ENCODE measurements around the gene CCNQ. TPM values are rescaled to one million over a fixed set of nuclear protein-coding genes. Genes with fewer than 3 reads are reported as not detected.

The CCNQ gene
- total and polyA plus RNA-seq, 4 donors = 8.9 to 14.7 (median 9.8) TPM

GRCh38 chrX:153645921-153646488, 47.1 kb upstream of the CCNQ start (continued):
- TF ChIP-seq, protein P1, sequence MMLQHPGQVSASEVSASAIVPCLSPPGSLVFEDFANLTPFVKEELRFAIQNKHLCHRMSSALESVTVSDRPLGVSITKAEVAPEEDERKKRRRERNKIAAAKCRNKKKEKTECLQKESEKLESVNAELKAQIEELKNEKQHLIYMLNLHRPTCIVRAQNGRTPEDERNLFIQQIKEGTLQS (IDR thresholded peaks at IDR 0.05) = no peak
- TF ChIP-seq SP1 (IDR thresholded peaks at IDR 0.05) (no peak), RAD21 (IDR thresholded peaks at IDR 0.05) (no peak), JUND (IDR thresholded peaks at IDR 0.05) (no peak), HNF4G (IDR thresholded peaks at IDR 0.05) (no peak), CTCF (IDR thresholded peaks at IDR 0.05; ENCODE audit: low read depth, low read length, missing input control) (no peak)

DNA sequence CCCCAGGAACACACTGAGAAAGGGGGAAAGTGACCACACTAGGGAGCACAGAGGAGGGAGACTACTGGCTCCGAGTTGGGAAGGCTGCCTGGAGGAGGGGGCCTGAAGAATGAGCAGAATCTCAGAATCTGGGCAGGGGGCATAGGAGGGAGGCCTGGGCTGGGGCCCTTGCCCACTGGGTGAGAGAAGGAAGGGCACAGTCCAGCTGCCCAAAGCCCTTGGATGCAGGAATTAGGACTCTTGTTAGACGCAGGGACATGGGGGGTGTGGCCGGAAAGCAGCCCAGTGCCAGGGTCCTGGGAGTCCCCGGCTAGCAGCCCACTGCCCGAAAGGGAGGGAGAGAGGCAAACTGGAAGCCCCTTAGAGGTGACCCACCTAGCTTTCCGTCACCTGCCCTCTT, 46.2 kb upstream of the CCNQ start:
- H3K36me3 ChIP-seq (ENCODE audit: control insufficient read depth in 4 of 4, insufficient read depth in 3 of 4, low read depth in 1 of 4, low read length in 3 of 4) = no peaks in the 10 kb centered on the region
- H3K27ac ChIP-seq (ENCODE audit: low read depth in 1 of 2, low read length in 2 of 2) = no peak overlapping the region
- peaks cover 0 to 7% (median under 1%) of the 10 kb centered on the region in 4 donors for H3K27me3 ChIP-seq (ENCODE audit: control insufficient read depth in 4 of 4, insufficient read depth in 4 of 4, low read length in 3 of 4)
- H3K4me3 ChIP-seq (ENCODE audit: low read depth in 1 of 3, low read length in 3 of 3) = no peak overlapping the region
- H3K9ac ChIP-seq (ENCODE audit: low read depth in 1 of 2, low read length in 2 of 2) = no peak overlapping the region
- WGBS = 44% methylated on average over 6 of the region's 6 CpGs
- TF ChIP-seq, protein P2, sequence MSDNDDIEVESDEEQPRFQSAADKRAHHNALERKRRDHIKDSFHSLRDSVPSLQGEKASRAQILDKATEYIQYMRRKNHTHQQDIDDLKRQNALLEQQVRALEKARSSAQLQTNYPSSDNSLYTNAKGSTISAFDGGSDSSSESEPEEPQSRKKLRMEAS (IDR thresholded peaks at IDR 0.05) = no peak
- DNase-seq (ENCODE audit: low spot score) = no peak
- no peaks in the 10 kb centered on the region for H3K9me3 ChIP-seq (ENCODE audit: control insufficient read depth in 4 of 4, low read length in 3 of 4)
- peaks cover 7 to 19% (median 7%) of the 10 kb centered on the region in 4 donors for H3K4me1 ChIP-seq (ENCODE audit: control insufficient read depth in 4 of 4, insufficient read depth in 4 of 4, low read length in 3 of 4)

DNA sequence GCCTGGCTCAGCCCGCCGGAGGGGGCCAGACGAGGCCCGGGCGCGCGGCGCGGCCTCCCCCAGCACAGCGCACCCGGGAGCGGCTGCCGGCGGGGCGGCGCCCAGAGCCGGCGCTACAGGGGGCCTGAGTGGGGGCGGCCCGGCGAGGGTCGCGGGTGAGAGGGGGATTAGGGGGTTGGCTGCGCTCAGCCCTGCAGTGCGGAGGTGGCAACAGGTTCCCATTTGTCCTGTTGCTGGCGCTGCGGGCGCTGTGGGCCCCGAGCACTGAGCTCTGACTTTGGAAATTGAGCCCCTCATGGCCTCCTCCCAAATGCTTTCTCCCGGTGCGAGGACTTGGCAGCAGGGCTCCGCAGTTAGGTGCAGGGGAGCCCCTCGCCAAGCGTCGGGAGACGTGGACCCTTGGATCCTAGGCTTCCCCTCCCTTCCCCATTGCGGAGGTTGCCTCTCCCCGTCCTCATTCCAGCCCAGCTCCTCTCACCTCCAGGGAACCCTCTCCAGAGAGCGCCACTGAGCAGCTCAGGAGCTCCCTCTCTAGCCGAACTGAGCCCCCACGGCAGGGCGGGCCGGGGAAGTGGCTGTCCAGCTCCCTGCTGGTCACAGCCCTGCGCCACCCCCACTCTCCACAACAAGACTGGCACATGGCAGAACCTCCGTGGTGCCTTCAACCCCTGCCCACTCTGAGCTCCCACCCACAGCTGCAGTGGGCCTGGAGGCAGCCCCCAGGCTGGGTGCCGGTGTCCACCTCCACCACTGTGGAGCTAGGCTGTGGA, 45.6 kb upstream of the CCNQ start:
- Histone ChIP-seq H3K4me3 (ENCODE audit: low read depth in 1 of 3, low read length in 3 of 3) (no peak overlapping the region), H3K27me3 (ENCODE audit: control insufficient read depth in 4 of 4, insufficient read depth in 4 of 4, low read length in 3 of 4) (peaks cover 0 to 7% (median under 1%) of the 10 kb centered on the region in 4 donors), H3K9me3 (ENCODE audit: control insufficient read depth in 4 of 4, low read length in 3 of 4) (no peaks in the 10 kb centered on the region), H3K4me1 (ENCODE audit: control insufficient read depth in 4 of 4, insufficient read depth in 4 of 4, low read length in 3 of 4) (peaks cover 7 to 19% (median 7%) of the 10 kb centered on the region in 4 donors), H3K9ac (ENCODE audit: low read depth in 1 of 2, low read length in 2 of 2) (no peak overlapping the region), H3K27ac (ENCODE audit: low read depth in 1 of 2, low read length in 2 of 2) (no peak overlapping the region), H3K36me3 (ENCODE audit: control insufficient read depth in 4 of 4, insufficient read depth in 3 of 4, low read depth in 1 of 4, low read length in 3 of 4) (no peaks in the 10 kb centered on the region)
- DNase-seq (ENCODE audit: low spot score) = no peak
- no peak for TF ChIP-seq YY1 (IDR thresholded peaks at IDR 0.05)
- 8% methylated on average over 46 of the region's 46 CpGs for WGBS

GRCh38 chrX:153643431-153644351, 44.8 kb upstream of the CCNQ start:
- no peak overlapping the region for H3K27ac ChIP-seq (ENCODE audit: low read depth in 1 of 2, low read length in 2 of 2)
- no peak overlapping the region for H3K9ac ChIP-seq (ENCODE audit: low read depth in 1 of 2, low read length in 2 of 2)
- H3K36me3 ChIP-seq (ENCODE audit: control insufficient read depth in 4 of 4, insufficient read depth in 3 of 4, low read depth in 1 of 4, low read length in 3 of 4) = no peaks in the 10 kb centered on the region
- DNase-seq (ENCODE audit: low spot score) = no peak
- H3K27me3 ChIP-seq (ENCODE audit: control insufficient read depth in 4 of 4, insufficient read depth in 4 of 4, low read length in 3 of 4) = peaks cover 0 to 3% (median under 1%) of the 10 kb centered on the region in 4 donors
- peaks cover 7 to 19% (median 7%) of the 10 kb centered on the region in 4 donors for H3K4me1 ChIP-seq (ENCODE audit: control insufficient read depth in 4 of 4, insufficient read depth in 4 of 4, low read length in 3 of 4)
- TF ChIP-seq, protein P2 (IDR thresholded peaks at IDR 0.05) = no peak
- TF ChIP-seq CTCF (IDR thresholded peaks at IDR 0.05; ENCODE audit: low read depth, low read length, missing input control) = peak; percentile 27
- 2% methylated on average over 72 of the region's 84 CpGs for WGBS
- no peaks in the 10 kb centered on the region for H3K9me3 ChIP-seq (ENCODE audit: control insufficient read depth in 4 of 4, low read length in 3 of 4)
- H3K4me3 ChIP-seq (ENCODE audit: low read depth in 1 of 3, low read length in 3 of 3) = no peak overlapping the region

Data from liver (tissue), 9 donors.